GM19467 (cell line): ENCODE results near the gene PRR35.

Experiments used
- ATAC-seq: cut with Tn5 transposase; IDR thresholded peaks from one replicate; pipeline ENCODE4 v1.9.1; 2021; ENCODE audit warnings: mild to moderate bottlenecking, moderate library complexity; ENCODE audit not compliant: unreplicated experiment

Gene PRR35

DNA sequence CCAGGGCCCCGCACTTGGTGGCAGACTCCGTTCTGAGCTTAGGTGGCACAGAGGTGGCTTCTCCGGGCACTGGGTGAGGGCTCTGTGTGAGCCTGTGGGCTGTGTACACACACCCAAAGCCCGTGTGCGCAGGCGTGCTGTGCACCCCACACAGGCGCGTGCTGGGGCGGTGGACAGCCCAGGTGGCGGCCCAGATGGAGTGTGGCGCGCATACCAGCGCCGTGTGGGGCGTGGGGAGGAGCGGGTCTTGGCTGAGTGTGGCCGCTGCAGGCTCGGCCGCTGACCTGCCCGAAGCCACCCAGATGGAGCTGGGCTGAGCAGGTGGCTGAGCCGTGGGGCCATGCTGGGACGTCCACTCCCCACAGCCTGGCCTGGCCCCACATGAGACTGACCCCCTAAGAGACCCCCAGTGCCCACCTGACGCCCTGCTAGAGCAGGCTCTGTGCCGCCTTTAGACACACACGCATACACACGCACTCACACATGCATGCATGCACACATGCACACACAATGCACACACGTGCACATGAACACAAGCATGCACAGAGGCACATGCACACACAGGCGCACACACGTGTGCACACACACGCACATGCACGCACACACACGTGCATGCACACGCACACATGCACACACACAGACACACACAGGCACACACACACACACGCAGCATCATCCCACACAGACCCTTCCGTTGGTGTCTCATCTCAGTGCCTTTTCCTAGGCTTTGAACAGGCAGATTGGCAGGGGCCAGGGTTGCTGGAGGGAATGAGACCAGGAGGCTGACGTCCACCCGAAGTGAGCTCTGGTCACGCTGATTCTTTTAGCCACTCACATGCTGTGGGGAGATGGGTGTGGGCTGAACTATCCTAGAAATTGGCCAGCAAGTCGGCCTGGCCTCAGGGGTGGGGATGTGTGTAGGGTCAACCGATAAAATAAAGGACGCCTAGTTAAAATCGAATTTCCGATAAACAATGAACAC is 2.1 kb downstream of the PRR35 start:
- no peak for ATAC-seq

DNA sequence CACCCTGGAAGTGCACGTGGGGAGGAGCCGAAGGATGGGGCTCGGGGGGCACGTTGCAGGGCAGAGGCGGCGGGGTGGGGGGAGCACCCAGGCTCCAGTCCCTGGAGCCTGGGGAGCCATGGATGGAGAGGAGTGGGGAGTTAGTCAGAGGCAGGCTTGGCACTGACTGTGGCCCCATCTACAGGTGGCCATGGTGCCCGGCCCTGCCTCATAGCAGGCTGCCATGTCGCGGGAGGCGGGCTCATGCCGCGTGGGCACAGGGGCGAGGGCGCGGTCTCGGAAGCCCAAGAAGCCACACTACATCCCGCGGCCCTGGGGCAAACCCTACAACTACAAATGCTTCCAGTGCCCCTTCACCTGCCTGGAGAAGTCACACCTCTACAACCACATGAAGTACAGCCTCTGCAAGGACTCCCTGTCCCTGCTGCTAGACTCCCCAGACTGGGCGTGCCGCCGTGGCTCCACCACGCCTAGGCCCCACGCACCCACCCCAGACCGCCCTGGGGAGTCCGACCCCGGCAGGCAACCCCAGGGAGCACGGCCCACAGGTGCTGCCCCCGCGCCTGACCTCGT is 3.0 kb downstream of the PRR35 start:
- ATAC-seq, result no peak

DNA sequence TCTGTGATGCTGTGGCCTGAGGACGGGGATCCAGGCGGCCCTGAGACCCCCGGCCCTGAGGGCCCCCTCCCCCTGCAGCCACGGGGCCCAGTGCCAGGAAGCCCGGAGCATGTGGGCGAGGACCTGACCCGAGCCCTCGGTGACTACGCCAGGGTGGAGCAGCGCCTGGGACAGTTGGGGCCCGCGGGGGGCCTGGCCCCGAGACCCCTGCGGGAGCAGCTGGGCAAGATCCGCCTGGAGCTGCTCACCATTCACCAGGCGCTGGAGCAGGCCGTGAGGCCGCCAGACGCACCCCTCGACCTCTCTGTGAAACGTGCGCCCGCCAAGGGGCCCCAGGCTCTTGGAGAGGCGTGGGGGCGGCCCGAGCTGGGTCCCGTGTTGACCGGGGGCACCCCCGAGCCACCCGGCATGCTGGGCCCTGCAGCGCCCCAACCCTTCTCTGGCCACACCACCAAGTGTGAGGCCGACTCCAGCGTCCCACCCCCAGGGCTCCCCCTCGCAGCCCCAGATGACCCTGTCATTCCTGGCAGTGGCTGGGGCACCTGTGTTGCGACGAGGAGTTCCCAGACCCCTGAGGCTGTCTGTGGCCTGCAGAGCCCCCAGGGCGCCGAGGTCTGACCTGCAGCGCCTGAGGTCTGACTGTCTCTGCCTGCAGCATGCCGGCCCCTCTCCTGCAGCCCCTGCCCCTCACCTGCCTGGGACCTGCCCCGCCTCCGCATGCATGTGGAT is 4.7 kb downstream of the PRR35 start:
- ATAC-seq, result no peak

DNA sequence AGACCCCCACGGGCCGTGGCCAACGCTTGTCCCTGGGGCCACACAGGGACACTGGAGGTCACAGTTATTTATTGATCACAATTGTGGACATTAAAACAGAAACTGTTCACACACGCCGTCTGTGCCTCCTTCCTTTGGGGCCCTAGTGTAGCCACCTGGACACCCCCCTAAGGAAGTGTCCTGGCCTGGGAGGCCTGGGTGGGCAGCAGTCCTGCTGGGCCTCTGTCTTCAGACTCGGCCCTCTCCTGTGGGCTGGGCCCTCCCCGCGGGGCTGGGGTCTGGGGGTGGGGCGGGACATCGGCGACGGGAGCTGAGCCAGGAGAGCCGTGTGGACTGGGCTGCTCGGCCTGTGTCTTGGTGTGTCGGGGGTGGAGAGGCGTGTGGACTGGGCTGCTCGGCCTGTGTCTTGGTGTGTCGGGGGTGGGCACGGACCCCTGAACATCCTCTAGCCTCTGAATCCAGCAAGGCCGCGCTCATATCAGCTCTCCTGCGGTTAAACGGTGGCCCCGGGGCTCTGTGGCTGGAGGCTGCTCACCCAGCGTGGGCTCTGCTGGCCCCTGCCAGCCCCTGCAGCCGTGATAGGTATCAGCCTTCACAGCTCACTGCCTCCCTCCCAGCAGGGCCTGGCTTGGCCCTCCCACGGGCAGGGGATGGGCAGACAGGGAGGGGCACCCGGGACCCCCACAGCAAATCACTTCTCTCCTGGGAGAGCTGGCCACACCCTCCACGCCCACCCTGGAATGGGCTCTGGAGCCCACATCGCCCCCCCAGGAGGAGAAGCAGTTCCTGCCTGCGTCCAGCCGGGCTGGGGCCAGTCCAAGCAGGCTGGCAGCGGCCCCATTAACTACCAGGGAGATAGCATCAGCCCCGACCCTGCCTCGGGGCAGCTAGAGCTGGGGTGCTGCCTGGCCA is 5.5 kb downstream of the PRR35 start:
- ATAC-seq, result no peak

DNA sequence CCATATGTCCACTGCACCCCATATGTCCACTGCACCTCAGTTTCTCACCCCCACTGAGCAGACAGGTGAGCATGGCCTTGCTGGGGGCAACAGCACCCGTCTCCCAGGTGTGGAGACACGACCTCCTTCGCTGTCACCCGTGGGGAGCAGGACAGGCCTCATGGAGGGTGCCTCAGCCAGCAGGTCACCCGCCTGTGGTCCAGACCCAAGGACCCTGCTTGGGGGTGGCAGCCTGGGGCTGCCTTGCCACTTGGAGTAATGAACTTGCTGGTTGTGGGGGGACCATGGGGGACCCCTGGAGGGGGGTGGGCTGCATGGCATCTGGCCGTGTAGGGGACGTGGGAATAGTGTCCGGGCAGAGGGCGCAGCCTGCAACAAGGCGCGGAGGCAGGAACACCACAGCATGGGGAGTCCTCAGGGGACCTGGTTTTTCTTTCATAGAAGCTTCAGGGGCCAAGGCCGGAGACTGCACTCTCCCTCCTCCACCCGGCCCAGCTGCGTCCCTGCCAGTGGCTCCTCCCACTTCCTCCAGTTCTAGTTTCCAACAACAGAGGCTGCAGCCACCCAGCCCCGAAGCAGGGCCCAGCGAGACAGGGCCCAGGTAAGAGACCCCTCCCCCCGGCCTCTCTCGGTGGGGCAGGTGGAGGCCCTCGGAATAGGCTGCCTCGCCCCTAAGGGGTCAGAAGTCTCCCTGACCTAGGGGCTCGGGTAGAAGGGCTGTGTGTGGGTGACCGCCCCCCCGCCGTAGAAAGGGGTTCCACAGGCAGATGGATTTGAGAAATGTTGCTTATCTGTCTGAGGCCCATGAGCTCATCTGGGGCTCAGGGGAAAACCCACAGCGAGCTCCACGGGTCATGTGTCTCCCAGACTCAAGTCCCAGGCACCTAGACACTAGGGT is 6.5 kb downstream of the PRR35 start, which contains the start of gene NHLRC4:
NHLRC4 (plus strand) TSS at position 531 of the 898 bp plus-strand sequence. CDS start 1,043 bp downstream, outside the sequence.
- no peak for ATAC-seq

DNA sequence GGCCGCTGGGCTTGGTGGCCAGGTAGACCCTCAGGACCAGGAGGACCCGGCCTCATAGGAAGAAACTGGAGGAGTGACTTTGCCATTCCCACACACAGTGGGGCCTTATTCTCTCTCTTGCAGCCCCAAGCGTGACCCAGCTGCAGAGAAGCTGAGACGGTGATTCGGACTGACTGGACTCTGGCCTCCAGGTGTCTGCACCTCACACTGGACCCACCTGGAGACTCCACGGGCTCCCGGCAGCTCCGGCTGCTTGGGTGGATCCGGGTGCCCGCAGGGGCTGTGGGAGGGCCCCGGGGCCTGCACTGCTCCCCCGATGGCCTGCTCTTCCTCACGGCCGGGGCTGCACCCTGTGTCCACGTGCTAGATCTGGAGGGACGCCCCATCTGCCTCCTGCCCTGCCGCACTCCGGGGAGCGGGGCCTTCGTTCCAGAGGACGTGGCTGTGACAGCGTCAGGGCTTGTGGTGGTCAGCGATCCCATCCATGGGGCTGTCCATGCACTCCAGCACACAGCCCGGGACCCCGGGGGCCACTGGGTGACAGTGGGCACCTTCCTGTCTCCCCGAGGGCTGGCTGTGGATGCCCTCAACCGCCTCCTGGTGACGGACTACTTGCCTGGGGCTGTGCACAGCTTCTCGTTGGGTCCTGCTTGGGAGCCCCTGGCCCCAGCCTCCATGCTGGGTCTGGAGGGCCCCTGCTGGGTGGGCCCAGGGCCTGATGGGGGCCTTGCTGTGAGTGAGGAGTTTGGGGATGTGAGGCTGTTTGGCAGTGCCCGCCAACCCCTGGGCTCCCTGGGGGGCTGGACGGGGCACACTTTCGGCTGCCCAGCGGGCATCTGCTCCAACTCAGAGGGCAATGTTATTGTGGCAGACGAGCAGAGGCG is 7.4 kb downstream of the PRR35 start:
- no peak for ATAC-seq

DNA sequence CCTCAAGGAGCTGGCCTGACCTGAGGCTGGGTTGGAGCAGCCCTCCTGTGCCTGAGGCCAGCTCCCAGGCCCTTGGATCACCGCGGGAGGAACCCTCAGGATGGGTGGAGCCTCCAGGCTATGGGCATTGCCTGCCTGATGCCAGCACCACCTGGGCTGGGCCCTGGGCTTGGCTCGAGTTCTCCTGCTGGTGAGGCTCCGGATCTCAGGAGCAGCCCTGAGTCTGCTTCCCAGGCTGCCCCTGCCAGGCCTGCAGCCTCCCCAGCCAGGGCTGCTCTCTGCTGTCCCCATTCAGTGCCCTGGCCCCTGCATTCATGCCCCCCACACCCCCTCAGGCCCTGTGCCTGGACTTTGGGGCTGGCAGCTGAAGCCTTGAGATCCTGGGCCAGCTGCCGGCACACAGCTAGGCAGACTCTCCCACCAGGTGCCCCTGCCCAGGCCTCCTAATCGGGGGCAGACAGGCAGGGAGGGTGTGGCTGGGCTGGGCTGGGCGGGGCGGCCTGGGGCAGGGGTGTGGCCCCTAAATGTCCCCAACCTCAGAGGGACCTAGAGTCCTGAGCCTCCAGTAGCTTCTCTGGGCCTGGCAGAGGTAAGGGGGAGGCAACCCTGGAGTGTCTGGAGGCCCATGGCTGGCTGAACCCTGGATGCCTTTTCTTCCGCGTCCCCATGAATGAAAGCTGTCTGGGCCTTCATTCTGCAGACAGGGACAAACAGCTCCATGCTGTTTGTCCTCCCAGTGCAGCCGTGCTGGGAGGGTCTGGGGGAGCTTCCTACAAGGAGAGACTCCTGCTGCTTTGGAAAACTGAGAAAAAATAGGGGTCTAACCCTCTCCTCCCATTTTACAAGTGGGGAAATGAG is 8.4 kb downstream of the PRR35 start:
- ATAC-seq, result no peak

DNA sequence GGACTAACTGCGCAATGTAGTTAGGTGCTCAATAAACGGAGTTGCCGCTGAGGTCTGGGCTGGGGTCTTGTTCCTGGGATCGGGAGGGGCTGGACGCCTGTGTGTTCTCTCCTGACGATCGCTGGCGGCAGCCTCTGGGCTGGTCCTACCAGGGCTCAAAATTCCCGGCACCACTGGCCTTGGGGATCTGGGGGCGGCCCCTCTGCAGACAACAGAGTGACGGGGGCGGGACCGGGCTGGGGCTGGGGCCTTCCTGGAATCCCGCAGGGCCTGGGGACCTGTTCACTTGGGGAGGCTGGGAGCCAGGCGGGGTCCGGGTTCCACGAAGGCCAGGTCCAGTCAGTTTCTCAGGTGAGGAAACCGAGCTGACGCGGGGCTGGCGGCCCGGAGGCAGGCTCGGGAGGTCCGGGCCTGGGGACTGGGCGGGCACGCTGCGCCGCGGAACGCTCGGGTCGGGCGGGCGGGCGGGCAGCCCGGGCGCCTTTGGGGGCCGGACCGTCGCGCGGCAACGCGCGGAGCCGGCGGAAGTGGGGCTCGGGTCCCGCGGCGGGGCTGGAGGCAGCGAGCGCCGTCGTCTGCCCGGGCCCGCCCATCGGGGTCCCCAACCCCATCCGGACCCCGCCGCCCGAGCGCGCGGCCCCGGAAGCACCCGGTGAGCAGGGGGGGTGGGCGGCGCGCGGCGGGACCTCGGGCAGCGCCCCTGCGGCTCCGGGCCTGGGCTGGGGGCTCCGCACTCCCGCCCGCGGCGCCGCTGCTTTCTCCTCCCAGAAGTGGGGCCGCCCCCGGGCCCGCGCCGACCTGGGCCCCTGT is 9.5 kb downstream of the PRR35 start, which contains the start of gene PIGQ:
PIGQ (plus strand) TSS at position 524 of the 810 bp plus-strand sequence. CDS start 4,107 bp downstream, outside the sequence.
- ATAC-seq, result peak; percentile 50

DNA sequence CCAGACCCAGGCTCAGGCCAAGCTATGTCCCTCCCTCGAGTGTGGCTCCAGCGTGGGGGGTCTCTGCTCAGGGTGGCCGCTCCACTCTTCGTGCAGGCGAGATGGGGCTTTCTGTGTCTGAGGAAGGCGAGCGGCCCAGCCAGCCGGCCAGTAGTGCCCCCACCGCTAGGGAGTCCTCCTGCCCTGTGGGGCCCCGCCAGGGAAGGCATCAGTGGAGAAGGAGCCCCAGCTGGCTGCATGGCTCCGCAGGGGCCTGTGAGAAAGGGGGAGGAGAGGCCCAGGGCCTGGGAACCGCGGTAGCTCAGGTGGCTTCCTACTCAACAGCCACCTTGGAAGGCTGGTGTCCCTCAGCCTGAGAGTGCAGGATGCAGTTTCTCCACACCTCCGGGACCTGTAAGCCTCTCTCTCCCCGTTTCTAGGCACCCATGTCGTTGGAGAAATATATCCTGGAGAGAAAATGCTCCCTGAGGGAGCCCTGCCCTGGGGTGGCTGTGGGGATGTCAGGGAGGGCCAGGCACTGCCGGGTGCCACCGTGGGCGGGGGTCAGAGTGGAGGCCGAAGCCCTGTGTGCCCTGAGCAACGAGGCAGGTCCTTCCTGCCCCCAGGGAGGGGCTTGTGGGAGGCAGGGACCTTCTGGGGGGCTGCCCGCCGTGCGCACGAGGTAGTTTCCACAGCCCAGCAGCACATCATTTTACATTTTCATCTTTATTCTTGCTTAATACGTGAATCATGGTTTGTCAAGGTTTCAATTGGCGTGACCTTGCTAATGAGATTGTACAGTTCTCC is 12.9 kb downstream of the PRR35 start:
- ATAC-seq, result no peak

DNA sequence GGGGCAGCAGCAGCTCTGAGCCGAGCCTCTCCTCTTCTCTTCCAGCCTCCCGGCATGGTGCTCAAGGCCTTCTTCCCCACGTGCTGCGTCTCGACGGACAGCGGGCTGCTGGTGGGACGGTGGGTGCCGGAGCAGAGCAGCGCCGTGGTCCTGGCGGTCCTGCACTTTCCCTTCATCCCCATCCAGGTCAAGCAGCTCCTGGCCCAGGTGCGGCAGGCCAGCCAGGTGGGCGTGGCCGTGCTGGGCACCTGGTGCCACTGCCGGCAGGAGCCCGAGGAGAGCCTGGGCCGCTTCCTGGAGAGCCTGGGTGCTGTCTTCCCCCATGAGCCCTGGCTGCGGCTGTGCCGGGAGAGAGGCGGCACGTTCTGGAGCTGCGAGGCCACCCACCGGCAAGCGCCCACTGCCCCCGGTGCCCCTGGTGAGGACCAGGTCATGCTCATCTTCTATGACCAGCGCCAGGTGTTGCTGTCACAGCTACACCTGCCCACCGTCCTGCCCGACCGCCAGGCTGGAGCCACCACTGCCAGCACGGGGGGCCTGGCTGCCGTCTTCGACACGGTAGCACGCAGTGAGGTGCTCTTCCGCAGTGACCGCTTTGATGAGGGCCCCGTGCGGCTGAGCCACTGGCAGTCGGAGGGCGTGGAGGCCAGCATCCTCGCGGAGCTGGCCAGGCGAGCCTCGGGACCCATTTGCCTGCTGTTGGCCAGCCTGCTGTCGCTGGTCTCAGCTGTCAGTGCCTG is 14.0 kb downstream of the PRR35 start:
- no peak for ATAC-seq

DNA sequence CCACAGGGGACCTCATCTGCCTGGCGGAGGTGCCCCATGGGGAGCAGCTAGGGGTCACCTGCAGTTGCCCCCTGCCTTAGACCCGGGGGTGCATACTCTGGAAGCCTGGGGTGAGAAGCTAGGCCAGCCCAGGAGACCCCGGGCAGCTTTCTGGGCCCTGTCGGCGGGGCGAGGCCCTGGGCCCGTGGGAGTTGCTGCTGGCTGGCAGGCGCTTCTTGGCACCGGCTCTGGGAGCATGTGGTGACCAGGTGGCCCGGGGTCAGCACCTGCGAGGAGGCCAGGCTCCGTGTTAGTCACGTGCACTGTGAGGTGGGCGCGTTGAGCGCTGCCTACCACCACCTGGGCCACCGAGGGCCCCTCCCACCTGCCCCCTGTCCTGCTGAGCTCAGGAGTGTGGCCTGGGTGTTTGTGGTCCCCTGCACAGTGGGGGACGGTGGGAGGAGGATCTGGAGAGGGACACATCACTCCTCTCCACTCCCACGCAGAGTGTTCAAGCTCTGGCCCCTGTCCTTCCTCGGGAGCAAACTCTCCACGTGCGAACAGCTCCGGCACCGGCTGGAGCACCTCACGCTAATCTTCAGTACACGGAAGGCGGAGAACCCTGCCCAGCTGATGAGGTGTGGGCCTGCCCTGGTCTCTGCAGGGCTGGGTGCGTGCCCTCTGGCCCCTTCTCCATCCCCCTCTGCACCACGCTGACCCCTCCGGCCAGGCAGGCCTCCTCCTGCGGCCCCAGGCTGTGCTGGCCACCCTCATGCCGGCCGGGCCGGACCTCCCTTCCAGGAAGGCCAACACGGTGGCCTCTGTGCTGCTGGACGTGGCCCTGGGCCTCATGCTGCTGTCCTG is 15.4 kb downstream of the PRR35 start:
- ATAC-seq, result no peak

DNA sequence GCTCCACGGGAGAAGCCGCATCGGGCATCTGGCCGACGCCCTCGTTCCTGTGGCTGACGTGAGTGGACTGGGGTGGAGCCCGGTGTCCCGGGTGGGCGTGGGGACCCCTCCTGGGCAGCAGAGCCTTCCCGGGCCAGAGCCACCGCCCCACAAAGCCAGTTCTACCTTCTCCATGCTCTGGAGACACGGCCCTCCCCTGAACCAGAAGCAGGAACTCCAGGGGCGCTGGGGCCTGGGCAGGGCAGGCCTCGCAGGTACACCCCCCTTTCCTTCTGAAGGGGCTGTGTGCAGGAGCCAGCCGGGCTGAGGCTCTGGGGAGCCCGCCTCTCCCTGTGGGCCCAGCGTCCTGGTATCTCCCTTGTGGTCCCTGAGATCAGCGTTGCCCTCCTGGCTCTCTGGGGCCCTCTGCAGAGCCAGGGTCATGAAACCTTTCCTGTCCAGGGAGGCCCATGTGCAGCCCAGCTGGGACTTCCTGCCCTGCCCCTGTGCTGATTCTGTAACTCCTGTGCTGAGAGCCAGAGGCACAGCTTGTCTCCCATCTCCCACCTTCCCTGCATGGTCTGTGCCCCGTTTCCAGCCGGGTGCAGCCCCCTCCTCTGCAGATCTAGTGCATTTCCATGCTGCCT is 16.1 kb downstream of the PRR35 start:
- ATAC-seq, result no peak

DNA sequence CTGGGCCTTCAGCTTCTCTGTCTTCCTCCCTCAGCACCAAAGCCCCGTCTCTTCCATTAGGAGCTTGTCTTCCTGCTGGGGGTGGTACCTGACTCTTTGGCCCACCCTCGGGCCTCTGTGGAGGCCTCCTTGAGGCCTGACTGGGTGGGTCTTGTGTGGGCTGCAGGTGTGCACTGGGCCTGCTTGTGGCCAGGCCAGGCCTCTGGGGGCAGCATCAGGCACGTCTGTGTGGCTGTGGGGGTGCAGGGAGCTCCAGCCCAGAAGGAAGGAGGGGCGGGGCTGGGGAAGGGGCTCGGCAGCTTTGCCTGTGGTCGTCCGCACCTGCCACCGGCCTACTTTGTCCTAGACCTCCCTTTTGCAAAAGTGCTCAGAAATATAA is 16.6 kb downstream of the PRR35 start:
- ATAC-seq, result no peak

DNA sequence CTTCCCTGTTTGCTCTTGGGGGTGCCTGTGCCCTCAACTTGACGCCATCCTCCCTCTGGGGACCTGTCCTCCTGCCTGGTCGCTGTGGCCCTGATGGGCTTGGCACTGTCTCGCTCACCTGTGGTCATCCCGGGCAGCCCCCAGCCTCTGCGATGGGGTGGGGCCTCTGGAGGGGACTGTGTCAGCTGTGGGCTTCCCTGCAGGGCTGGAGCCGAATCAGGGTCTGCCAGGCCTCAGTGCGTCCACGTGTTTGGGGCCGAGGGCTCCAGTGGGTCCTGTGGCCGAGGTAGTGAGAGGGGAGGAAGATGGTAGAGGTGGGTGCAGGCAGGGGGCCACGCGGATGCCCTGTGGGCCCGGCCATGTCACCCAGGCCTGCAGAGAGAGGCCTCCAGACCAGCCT is 17.6 kb downstream of the PRR35 start:
- ATAC-seq, result no peak
